GM20000 (cell line): ENCODE data around the gene SHQ1.
"Not testable (repeated sequence)": the region's sequence is repeated elsewhere in the genome, so short reads cannot be mapped to it uniquely, and the experiment has no call there.

Source experiments
- DNase-seq: peaks from one replicate; pipeline ENCODE4 v3.0.0; 2012; ENCODE audit warnings: low spot score
- TF ChIP-seq, protein P1 (sequence below): IDR thresholded peaks from 2 replicates; pipeline ENCODE4 v1.5.1; 2012; ENCODE audit warnings: mild to moderate bottlenecking, control low read depth; ENCODE audit errors: extremely low read depth, missing control alignments

The SHQ1 gene

GRCh38 chr3:72722930-72723726 lies 125.1 kb downstream of the SHQ1 start:
- TF ChIP-seq, protein P1, sequence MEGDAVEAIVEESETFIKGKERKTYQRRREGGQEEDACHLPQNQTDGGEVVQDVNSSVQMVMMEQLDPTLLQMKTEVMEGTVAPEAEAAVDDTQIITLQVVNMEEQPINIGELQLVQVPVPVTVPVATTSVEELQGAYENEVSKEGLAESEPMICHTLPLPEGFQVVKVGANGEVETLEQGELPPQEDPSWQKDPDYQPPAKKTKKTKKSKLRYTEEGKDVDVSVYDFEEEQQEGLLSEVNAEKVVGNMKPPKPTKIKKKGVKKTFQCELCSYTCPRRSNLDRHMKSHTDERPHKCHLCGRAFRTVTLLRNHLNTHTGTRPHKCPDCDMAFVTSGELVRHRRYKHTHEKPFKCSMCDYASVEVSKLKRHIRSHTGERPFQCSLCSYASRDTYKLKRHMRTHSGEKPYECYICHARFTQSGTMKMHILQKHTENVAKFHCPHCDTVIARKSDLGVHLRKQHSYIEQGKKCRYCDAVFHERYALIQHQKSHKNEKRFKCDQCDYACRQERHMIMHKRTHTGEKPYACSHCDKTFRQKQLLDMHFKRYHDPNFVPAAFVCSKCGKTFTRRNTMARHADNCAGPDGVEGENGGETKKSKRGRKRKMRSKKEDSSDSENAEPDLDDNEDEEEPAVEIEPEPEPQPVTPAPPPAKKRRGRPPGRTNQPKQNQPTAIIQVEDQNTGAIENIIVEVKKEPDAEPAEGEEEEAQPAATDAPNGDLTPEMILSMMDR, result no peak
- DNase-seq, result peak; percentile 45

DNA sequence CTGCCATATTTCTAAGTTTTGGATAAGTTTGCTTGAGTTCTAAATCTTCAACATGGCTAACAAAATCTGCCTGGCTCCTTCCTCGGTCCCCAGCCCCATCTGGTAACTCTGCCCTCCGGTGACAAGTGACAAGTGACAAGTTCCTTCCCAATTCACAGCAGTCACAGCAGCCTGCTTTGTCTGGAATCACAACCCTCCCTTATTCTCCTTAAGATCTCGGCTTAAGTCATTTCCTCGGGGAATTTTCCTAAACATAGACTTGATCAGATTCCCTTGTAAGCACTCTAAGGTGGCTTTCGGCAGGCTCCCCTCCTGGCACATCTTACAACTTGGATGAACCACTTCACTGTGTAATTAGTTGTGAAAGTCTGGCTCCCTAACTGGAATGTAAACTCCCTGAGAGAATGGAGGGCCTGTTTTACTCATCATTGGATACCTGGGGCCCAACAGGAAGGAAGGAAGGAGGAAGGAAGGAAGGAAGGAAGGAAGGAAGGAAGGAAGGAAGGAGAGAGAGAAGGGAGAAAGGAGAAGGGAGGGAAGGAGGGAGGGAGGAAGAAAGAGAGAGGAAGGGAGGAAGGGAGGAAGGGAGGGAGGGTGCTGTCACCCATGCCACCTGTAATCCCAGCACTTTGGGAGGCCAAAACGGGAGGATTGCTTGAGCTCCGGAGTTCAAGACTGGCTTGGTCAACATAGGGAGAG lies 126.4 kb downstream of the SHQ1 start:
- no peak for DNase-seq
- TF ChIP-seq, protein P1, result no peak

DNA sequence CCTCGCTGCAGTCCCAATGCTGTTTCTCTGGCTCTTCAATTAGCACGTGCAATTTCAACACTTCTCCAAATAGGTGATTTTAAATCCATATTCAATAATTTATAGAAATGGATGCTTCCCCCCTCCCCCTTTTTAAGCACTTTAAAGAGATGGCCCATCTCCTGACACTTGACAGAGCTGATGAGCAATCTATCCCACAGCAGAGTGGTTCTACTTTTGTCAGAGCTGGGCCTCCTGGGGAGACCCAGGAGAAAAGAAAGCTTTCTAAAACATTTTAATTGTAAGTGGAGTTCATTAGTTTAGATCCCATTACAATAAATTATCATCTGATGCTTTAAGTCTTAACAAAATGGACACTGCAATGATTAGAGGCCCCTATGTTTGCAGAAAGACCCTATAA lies 127.7 kb downstream of the SHQ1 start:
- TF ChIP-seq, protein P1, result no peak
- DNase-seq, result no peak

GRCh38 chr3:72719137-72719536 lies 129.1 kb downstream of the SHQ1 start:
- no peak for DNase-seq
- TF ChIP-seq, protein P1, result no peak

DNA sequence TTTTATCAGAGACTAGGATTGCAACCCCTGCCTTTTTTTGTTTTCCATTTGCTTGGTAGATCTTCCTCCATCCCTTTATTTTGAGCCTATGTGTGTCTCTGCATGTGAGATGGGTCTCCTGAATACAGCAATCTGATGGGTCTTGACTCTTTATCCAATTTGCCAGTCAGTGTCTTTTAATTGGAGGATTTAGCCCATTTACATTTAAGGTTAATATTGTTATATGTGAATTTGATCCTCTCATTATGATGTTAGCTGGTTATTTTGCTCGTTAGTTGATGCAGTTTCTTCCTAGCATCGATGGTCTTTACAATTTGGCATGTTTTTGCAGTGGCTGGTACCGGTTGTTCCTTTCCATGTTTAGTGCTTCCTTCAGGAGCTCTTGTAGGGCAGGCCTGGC lies 134.1 kb downstream of the SHQ1 start:
- DNase-seq, result not testable (repeated sequence)

DNA sequence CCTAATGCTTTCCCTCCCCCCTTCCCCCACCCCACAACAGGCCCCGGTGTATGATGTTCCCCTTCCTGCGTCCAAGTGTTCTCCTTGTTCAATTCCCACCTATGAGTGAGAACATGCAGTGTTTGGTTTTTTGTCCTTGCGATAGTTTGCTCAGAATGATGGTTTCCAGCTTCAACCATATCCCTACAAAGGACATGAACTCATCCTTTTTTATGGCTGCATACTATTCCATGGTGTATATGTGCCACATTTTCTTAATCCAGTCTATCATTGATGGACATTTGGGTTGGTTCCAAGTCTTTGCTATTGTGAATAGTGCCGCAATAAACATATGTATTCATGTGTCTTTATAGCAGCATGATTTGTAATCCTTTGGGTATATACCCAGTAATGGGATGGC lies 137.8 kb downstream of the SHQ1 start:
- not testable (repeated sequence) for DNase-seq

GRCh38 chr3:72708441-72708840 lies 139.8 kb downstream of the SHQ1 start:
- TF ChIP-seq, protein P1, result no peak
- no peak for DNase-seq

GRCh38 chr3:72702997-72703396 lies 145.2 kb downstream of the SHQ1 start:
- DNase-seq, result no peak
- TF ChIP-seq, protein P1, result no peak
